ENCODE data around the gene PHF13.

PHF13 gene

GRCh38 chr1:6613361-6614018 lies at the start of gene PHF13:
PHF13 (plus strand) TSS chr1:6613731; CDS start chr1:6614067, 336 bp downstream.
- in situ Hi-C loops (cut with MboI; ENCODE audit: low sequenced_read_pairs) = no loop called here

GRCh38 chr1:6569033-6569432 lies 44.5 kb upstream of the PHF13 start:
- in situ Hi-C loops (cut with MboI; ENCODE audit: low sequenced_read_pairs) = no loop called here

GRCh38 chr1:6570100-6570499 lies 43.4 kb upstream of the PHF13 start:
- in situ Hi-C loops (cut with MboI; ENCODE audit: low sequenced_read_pairs) = no loop called here

- in situ Hi-C loops (cut with MboI; ENCODE audit: low sequenced_read_pairs) = no loop called here
Observed at GRCh38 chr1:6570987-6571386, 42.5 kb upstream of the PHF13 start.

DNA sequence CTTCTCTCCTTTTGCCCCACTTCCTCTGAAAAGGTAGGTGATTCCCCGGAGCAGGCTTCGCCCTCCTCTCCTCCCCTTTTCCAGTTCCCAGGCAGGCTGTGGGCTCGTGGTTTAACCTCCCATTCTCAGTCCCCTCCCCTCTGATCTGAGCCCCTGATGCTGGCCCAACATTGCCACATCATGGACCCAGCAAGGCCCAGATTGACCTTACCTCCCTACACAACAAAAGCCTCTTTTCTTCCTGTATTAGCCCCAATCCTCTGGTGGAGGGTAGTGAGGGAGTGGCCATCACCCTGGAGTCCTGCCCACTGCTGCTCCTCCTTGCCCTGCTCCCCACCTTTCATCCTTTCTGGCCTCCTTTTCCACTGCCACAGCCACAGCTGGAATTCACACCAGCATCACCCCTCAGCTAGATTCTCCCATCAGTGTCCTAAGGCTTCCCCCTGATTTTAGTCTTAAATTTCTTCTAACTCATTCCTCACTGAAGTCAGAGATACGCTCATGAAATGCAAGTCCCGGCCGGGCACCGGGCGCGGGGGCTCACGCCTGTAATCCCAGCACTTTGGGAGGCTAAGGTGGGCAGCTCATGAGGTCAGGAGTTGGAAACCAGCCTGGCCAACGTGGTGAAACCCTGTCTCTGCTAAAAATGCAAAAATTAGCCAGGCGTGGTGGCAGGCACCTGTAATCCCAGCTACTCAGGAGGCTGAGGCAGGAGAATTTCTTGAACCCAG lies 40.7 kb upstream of the PHF13 start:
- in situ Hi-C loops (cut with MboI; ENCODE audit: low sequenced_read_pairs) = no loop called here

DNA sequence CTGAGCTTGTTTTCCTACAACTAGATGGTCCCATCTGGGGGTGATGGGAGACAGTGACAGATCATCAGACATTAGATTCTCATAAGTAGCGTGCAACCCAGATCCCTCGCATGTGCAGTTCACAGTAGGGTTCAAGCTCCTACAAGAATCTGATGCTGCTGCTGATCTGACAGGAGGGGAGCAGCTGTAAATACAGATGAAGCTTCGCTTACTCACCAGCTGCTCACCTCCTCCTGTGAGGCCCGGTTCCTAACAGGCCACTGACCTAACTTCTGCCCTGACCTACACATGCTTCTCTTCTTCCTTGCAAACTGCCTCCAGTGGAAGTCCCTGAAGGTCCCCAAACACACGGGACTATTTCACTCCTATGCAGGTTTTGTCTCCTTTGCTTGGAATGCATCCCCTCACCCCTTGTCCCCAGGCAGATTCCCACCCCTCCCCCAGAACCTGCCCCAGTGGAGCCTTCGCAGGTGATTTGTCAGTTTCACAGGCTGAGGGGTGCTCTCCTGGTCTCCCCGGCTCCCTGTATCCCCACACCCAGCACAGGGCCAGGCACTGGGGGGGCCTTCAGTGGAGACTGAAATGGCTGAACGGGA lies 39.4 kb upstream of the PHF13 start:
- in situ Hi-C loops (cut with MboI; ENCODE audit: low sequenced_read_pairs) = no loop called here

- in situ Hi-C loops (cut with MboI; ENCODE audit: low sequenced_read_pairs) = no loop called here
Observed at GRCh38 chr1:6574818-6575217, 38.7 kb upstream of the PHF13 start.

GRCh38 chr1:6577831-6578525 lies 35.6 kb upstream of the PHF13 start:
- in situ Hi-C loops (cut with MboI; ENCODE audit: low sequenced_read_pairs) = no loop called here

GRCh38 chr1:6578624-6579373 lies 34.7 kb upstream of the PHF13 start:
- in situ Hi-C loops (cut with MboI; ENCODE audit: low sequenced_read_pairs) = no loop called here

DNA sequence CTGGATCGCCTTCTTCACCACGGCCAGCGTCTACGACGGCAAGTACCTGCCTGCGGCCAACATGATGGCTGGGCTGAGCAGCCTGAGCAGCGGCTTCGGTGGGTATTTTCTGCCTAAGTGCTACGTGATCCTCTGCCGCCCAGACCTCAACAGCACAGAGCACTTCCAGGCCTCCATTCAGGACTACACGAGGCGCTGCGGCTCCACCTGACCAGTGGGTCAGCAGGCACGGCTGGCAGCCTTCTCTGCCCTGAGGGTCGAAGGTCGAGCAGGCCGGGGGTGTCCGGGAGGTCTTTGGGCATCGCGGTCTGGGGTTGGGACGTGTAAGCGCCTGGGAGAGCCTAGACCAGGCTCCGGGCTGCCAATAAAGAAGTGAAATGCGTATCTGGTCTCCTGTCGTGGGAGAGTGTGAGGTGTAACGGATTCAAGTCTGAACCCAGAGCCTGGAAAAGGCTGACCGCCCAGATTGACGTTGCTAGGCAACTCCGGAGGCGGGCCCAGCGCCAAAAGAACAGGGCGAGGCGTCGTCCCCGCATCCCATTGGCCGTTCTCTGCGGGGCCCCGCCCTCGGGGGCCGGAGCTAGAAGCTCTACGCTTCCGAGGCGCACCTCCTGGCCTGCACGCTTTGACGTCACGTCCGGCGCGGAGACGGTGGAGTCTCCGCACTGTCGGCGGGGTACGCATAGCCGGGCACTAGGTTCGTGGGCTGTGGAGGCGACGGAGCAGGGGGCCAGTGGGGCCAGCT lies 34.0 kb upstream of the PHF13 start, which contains the start of gene ZBTB48:
ZBTB48 (plus strand) TSS at position 621 of the 745 bp plus-strand sequence. CDS start 616 bp downstream, outside the sequence.
- in situ Hi-C loops (cut with MboI; ENCODE audit: low sequenced_read_pairs) = no loop called here

DNA sequence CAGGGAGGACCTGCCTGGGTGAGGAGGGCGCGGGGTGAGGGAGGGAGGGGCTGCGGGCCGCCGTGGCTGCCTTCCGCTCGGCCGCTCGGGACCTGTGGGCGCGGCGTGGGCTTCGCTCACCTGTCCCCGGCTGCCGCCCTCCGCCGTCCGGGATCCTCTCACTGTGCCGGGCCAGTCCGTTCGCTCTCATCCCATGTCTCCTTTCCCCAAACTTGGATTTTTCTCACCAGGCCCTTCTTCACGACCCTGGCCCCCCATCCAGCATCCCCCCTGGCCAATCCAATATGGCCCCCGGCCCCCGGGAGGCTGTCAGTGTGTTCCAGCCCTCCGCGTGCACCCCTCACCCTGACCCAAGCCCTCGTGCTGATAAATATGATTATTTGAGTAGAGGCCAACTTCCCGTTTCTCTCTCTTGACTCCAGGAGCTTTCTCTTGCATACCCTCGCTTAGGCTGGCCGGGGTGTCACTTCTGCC lies 33.4 kb upstream of the PHF13 start:
- in situ Hi-C loops (cut with MboI; ENCODE audit: low sequenced_read_pairs) = no loop called here

- in situ Hi-C loops (cut with MboI; ENCODE audit: low sequenced_read_pairs) = no loop called here
Observed at GRCh38 chr1:6580593-6581409, 32.7 kb upstream of the PHF13 start.

DNA sequence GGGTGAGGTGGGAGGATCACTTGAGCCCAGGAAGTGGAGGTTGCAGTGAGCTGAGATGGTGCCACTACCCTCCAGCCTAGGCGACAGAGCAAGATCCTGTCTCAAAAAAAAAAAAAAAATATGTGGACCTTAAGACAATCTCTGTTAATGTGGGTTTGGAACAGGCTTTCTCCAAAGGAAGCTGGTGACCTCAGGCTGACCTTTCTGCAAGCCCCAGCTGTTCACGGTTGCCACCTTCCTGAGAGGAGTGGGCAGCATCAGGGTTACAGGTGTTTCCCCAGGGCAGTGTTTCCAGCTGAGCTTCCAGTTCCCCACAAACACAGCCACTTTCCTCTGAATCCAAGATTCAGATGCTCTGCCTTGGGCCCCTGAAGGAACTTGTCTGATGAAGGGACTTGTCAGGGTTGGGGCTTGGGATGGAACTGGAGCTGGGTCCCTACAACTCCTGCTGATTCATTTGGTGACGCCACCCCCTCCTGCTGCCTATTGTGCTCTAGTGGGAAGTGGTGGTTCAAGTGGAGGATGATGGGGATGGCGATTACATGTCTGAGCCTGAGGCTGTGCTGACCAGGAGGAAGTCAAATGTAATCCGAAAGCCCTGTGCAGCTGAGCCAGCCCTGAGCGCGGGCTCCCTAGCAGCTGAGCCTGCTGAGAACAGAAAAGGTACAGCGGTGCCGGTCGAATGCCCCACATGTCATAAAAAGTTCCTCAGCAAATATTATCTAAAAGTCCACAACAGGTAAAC lies 31.8 kb upstream of the PHF13 start:
- in situ Hi-C loops (cut with MboI; ENCODE audit: low sequenced_read_pairs) = no loop called here

DNA sequence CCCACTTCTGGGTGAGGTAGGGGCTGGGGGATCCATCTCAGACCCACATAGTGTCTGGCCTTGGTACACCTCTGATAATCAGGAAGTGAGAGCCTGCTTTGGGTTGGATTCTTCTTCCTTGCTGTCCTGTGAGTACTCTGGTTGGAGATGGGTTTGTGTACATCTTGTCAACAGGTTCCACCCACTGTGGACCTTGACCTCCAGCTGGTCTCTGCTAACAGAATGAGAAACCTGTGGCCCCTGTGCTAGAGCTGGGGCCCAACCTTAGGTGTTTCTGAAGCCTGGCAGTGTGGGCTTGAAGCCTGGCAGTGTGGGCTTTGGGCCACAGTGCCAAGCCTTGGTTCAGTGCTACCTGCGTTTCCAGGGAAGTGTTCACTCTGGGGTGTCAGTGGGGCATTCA lies 31.2 kb upstream of the PHF13 start:
- in situ Hi-C loops (cut with MboI; ENCODE audit: low sequenced_read_pairs) = no loop called here

GRCh38 chr1:6584126-6585080 lies 29.1 kb upstream of the PHF13 start:
- in situ Hi-C loops (cut with MboI; ENCODE audit: low sequenced_read_pairs) = no loop called here

DNA sequence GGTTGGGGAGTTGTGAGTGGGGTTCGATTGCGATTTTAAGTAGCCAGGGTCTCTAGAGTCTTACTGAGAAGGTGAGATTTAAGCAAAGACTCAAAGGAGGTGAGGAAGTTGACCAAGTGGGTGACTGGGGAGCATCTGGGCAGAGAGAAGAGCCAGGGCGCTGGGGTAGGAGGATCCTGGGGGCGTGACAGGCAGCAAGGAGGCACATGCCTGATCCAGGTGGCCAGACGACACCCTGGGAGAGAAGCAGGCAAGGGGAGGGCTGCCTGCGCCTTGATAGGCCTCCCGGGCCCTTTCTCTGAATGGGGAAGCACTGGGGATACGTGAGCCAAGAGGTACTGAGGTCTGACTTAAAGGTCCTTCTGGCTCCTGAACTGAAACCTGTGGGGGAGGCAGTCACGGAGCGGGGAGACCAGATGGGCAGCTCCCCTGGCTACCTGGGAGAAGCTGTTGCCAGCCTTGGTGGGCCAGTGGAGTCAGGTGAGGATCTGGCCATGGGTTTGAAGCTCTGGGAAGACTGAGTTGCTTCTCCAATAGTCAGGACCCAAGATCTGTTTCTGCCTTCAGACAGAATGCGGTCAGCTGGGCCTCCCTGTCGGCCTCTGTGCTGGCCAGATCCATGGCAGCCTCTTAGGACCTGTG lies 28.3 kb upstream of the PHF13 start:
- in situ Hi-C loops (cut with MboI; ENCODE audit: low sequenced_read_pairs) = no loop called here

- in situ Hi-C loops (cut with MboI; ENCODE audit: low sequenced_read_pairs) = no loop called here
Observed at GRCh38 chr1:6585841-6586240, 27.7 kb upstream of the PHF13 start.

Data from HL-60/S4 (cell line).